GM19238 (cell line): ENCODE data around the gene COTL1.
"Not testable (repeated sequence)": the region's sequence is repeated elsewhere in the genome, so short reads cannot be mapped to it uniquely, and the experiment has no call there.

Source experiments
- DNase-seq: peaks from one replicate; pipeline ENCODE4 v3.0.0; 2011; ENCODE audit warnings: low spot score; ENCODE audit not compliant: insufficient read length

The COTL1 gene

GRCh38 chr16:84643674-84644073 lies 25.8 kb upstream of the COTL1 start:
- DNase-seq, result no peak

- DNase-seq, result no peak
Measured at GRCh38 chr16:84643180-84643583, 25.3 kb upstream of the COTL1 start.

- no peak for DNase-seq
Measured at GRCh38 chr16:84641643-84642358, 23.9 kb upstream of the COTL1 start.

GRCh38 chr16:84640145-84640544 lies 22.3 kb upstream of the COTL1 start:
- DNase-seq, result no peak

- no peak for DNase-seq
Measured at GRCh38 chr16:84638231-84638806, 20.4 kb upstream of the COTL1 start.

- DNase-seq, result no peak
Measured at GRCh38 chr16:84637709-84638108, 19.8 kb upstream of the COTL1 start.

GRCh38 chr16:84635702-84636101 lies 17.8 kb upstream of the COTL1 start:
- DNase-seq, result no peak

- DNase-seq, result no peak
Measured at GRCh38 chr16:84633622-84634021, 15.7 kb upstream of the COTL1 start.

- not testable (repeated sequence) for DNase-seq
Measured at GRCh38 chr16:84632862-84633261, 15.0 kb upstream of the COTL1 start.

- no peak for DNase-seq
Measured at GRCh38 chr16:84631886-84632285, 14.0 kb upstream of the COTL1 start.

- no peak for DNase-seq
Measured at GRCh38 chr16:84631153-84631466, 13.2 kb upstream of the COTL1 start.

- DNase-seq, result no peak
Measured at GRCh38 chr16:84630446-84631152, 12.7 kb upstream of the COTL1 start.

- no peak for DNase-seq
Measured at GRCh38 chr16:84630009-84630408, 12.1 kb upstream of the COTL1 start.

- DNase-seq, result no peak
Measured at GRCh38 chr16:84629580-84629979, 11.7 kb upstream of the COTL1 start.

GRCh38 chr16:84628226-84628731 lies 10.4 kb upstream of the COTL1 start:
- DNase-seq, result no peak

GRCh38 chr16:84625556-84625955 lies 7.7 kb upstream of the COTL1 start:
- no peak for DNase-seq

GRCh38 chr16:84620913-84621312 lies 3.0 kb upstream of the COTL1 start:
- DNase-seq, result not testable (repeated sequence)

GRCh38 chr16:84618581-84619460 lies 943 bp upstream of the COTL1 start:
- no peak for DNase-seq

GRCh38 chr16:84617041-84617790 lies 662 bp downstream of the COTL1 start:
- no peak for DNase-seq

GRCh38 chr16:84616515-84616914 lies 1.4 kb downstream of the COTL1 start:
- DNase-seq, result no peak
